Activated T-cell treated with anti-CD3 and anti-CD28 coated beads, Interleukin-2, amount 50 U/mL, for 4 hours (primary cell): Measurements from ENCODE around the gene WWOX. TPM values are rescaled to one million over a fixed set of nuclear protein-coding genes. Genes with fewer than 3 reads are reported as not detected.
A peak's percentile ranks its signal among the peaks of the same experiment; 100 is the strongest.

Source experiments
- ATAC-seq, 2 donors: fragments of 200-7000 bp; cut with Tn5 transposase; one replicate each; pipeline ENCODE4 v1.10.0; 2021
- DNase-seq: peaks from one replicate; pipeline ENCODE4 v3.0.0-alpha.2; 2020
- H3K27me3 Mint-ChIP-seq: one replicate; pipeline ENCODE4 v1.8.0; 2021; ENCODE audit warnings: low read depth, mixed read lengths
- H3K36me3 Mint-ChIP-seq: one replicate; pipeline ENCODE4 v1.8.0; 2022; ENCODE audit warnings: mixed read lengths; ENCODE audit not compliant: insufficient read depth
- H3K4me1 Mint-ChIP-seq: one replicate; pipeline ENCODE4 v1.8.0; 2021; ENCODE audit warnings: low read depth, mixed read lengths
- H3K4me3 Mint-ChIP-seq: one replicate; pipeline ENCODE4 v1.8.0; 2021; ENCODE audit warnings: mild to moderate bottlenecking, moderate library complexity, mixed read lengths
- H3K9me3 Mint-ChIP-seq: one replicate; pipeline ENCODE4 v1.8.0; 2021; ENCODE audit warnings: mixed read lengths
- total RNA-seq, 3 donors: library from RNA; stranded (reverse); gene quantifications; one replicate each; pipeline ENCODE4 v1.2.1, GENCODE V29; 2021

The WWOX gene
- total RNA-seq, 3 donors from 2014 or later = 13.9 to 19.1 (median 18.9) TPM

DNA sequence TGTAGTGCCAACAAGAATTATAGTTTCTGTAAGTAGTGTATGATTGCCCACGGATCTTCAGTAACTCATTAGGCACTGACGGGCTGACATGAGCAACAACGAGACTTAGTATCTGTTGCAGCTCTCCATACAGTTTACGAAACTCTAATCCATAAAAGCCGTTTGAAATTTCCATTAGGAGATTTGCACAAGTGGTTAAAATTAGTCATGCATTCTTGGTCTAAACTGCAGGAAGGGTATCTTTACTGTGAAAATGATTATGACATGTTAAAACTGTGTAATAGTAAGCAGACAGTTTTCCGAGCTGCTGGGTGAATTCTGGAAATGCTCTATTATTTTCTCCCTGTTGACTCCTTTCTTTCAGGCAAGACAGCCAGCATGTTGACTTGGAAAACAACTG, 605.0 kb downstream of the WWOX start:
- Mint-ChIP-seq H3K4me3 (no peak overlapping the region), H3K9me3 (peaks cover 3% of the 10 kb centered on the region), H3K27me3 (no peaks in the 10 kb centered on the region), H3K36me3 (peaks cover 2% of the 10 kb centered on the region), H3K4me1 (peaks cover 6% of the 10 kb centered on the region)
- ATAC-seq = no peak
- DNase-seq = no peak

DNA sequence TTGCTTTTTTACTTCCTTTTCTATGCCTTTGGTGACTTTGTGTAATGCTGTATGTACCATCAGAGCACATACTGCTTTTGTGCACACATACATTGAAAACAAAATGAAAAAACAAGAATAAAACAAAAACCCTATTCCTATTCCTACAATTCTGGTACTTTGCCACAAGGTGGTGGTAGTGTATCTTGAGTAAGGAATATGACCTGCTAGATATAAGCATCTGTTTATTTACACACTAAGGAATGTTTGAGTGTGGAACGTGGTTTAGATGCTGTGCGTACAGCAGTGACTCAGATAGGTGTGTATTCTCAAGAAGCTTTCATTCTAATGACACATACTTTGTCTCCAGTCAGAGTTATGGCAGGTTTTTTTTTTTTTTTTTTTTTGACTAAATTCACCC, 606.2 kb downstream of the WWOX start:
- Mint-ChIP-seq H3K9me3 (peaks cover 3% of the 10 kb centered on the region), H3K27me3 (no peaks in the 10 kb centered on the region), H3K4me3 (no peak overlapping the region), H3K36me3 (peaks cover 2% of the 10 kb centered on the region), H3K4me1 (peaks cover 6% of the 10 kb centered on the region)
- no peak for DNase-seq
- ATAC-seq = peak; percentile 96 to 99

DNA sequence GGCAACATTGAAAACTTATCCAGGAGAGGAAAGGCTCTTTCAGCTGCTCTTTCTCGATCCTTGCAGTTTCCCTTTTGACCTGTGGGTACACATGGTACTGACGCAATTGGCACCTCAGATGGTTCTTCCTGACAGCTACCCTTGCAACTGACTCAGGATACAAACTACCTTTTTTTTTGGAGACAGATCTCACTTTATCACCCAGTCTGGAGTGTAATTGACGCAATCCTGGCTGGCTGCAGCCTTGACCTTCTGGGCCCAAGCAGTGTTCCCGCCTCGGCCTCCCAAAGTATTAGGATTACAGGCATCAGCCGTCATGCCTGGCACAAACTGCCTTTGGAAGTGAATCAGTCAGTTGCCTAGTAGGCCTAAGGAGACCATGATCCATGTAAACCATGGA, 607.2 kb downstream of the WWOX start:
- Mint-ChIP-seq H3K4me3 (no peak overlapping the region), H3K36me3 (peaks cover 2% of the 10 kb centered on the region), H3K27me3 (no peaks in the 10 kb centered on the region)

GRCh38 chr16:78709137-78709884, 609.9 kb downstream of the WWOX start:
- Mint-ChIP-seq H3K27me3 (no peaks in the 10 kb centered on the region), H3K9me3 (peaks cover 3% of the 10 kb centered on the region), H3K4me3 (no peak overlapping the region), H3K4me1 (peaks cover 6% of the 10 kb centered on the region), H3K36me3 (peaks cover 2% of the 10 kb centered on the region)
- no peak for DNase-seq
- no peak for ATAC-seq

More for the DNA sequence above, 607.2 kb downstream of the WWOX start:
- ATAC-seq (no peak), DNase-seq (no peak)
- peaks cover 6% of the 10 kb centered on the region for H3K4me1 Mint-ChIP-seq
- peaks cover 3% of the 10 kb centered on the region for H3K9me3 Mint-ChIP-seq

GRCh38 chr16:78715106-78715505, 615.7 kb downstream of the WWOX start:
- ATAC-seq (no peak), DNase-seq (no peak)
- H3K9me3 Mint-ChIP-seq = no peaks in the 10 kb centered on the region
- H3K27me3 Mint-ChIP-seq = no peaks in the 10 kb centered on the region
- no peaks in the 10 kb centered on the region for H3K4me1 Mint-ChIP-seq
- H3K4me3 Mint-ChIP-seq = no peak overlapping the region
- no peaks in the 10 kb centered on the region for H3K36me3 Mint-ChIP-seq

- no peak for ATAC-seq
- Mint-ChIP-seq H3K9me3 (no peaks in the 10 kb centered on the region), H3K4me1 (no peaks in the 10 kb centered on the region), H3K36me3 (no peaks in the 10 kb centered on the region), H3K4me3 (no peak overlapping the region), H3K27me3 (no peaks in the 10 kb centered on the region)
- no peak for DNase-seq
These were observed 616.2 kb downstream of the WWOX start for GRCh38 chr16:78715673-78716072.

- no peaks in the 10 kb centered on the region for H3K9me3 Mint-ChIP-seq
- H3K27me3 Mint-ChIP-seq = no peaks in the 10 kb centered on the region
- no peaks in the 10 kb centered on the region for H3K36me3 Mint-ChIP-seq
- H3K4me1 Mint-ChIP-seq = no peaks in the 10 kb centered on the region
- H3K4me3 Mint-ChIP-seq = no peak overlapping the region
- ATAC-seq = no peak
- no peak for DNase-seq
These were observed 618.7 kb downstream of the WWOX start for GRCh38 chr16:78718141-78718540.

DNA sequence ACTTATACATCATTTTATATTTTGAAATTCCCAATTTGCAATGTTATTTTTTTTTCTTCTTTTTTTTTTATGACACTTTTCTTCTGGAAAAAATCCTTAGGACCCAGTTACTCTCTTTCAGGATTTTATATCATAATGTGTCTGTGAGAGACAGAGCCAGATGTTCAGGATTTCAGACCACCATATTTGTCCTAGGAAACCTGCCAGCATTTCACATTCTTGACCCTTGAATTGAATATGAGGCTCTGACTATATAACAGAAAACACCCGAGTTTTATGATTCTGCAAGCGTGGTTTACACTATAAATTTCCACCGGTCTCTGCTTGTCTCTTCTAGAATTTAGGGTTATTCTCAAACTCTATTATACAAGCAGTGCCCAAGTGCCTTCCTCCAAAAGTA, 621.0 kb downstream of the WWOX start:
- H3K36me3 Mint-ChIP-seq = no peaks in the 10 kb centered on the region
- ATAC-seq = no peak
- no peak for DNase-seq
- no peaks in the 10 kb centered on the region for H3K27me3 Mint-ChIP-seq
- H3K9me3 Mint-ChIP-seq = no peaks in the 10 kb centered on the region
- no peak overlapping the region for H3K4me3 Mint-ChIP-seq
- H3K4me1 Mint-ChIP-seq = no peaks in the 10 kb centered on the region

DNA sequence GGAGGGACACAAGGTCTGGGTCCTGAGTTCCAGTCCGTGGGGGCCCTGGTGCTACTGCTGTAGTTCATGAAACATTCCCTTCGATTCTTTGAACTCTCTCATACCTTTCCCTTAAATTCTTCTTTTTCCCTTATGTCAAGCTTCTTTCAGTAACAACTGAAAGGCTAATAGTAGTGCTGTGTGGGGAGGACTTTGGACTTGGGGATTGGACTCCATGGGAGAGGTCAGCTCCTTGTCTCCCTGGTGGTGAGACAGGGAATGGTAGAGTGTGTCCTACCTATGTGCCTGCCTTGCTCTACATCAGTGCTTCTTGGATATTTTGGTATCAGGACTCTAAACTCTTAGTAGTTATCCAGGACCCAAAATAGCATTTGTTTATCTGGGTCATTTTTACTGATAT, 628.1 kb downstream of the WWOX start:
- no peak for DNase-seq
- Mint-ChIP-seq H3K9me3 (no peaks in the 10 kb centered on the region), H3K36me3 (no peaks in the 10 kb centered on the region), H3K27me3 (no peaks in the 10 kb centered on the region), H3K4me3 (no peak overlapping the region), H3K4me1 (no peaks in the 10 kb centered on the region)
- ATAC-seq = no peak

DNA sequence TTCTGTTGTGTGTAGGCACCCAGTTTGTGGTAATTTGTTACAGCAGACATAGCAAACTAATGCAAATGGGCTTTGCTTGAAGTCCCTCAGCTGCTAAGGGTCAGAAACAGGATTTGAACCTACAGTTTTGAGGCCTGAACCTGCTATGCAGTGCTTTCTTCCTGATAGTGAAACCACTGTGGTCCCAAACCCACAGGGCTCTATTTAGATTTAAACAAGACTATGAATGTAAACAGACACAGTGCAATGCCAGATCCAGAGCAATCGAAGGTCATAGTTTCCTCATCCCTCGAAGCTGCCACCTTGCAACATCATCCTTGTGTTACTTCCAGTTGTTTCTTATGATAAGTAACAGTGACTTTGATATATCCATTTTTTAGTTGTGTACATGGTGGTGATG, 630.2 kb downstream of the WWOX start:
- Mint-ChIP-seq H3K9me3 (no peaks in the 10 kb centered on the region), H3K4me3 (no peak overlapping the region), H3K4me1 (no peaks in the 10 kb centered on the region), H3K27me3 (no peaks in the 10 kb centered on the region), H3K36me3 (no peaks in the 10 kb centered on the region)
- ATAC-seq = no peak
- DNase-seq = no peak

DNA sequence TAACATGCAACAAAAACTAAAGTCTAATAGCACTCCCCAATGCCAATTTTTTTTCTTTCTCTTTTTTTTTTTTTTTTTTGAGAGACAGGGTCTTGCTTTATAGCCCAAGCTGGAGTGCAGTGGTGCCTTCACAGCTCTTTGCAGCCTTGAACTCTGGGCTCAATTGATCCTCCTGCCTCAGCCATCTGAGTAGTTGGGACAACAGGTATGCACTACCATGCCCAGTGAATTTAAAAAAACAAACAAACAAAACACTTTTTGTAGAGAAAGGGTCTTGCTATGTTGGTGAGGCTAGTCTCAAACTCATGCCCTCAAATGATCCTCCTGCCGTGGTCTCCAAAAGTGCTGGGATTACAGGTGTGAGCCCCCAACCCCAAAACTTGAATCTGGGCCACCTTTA, 632.3 kb downstream of the WWOX start:
- Mint-ChIP-seq H3K9me3 (no peaks in the 10 kb centered on the region), H3K4me1 (no peaks in the 10 kb centered on the region), H3K27me3 (no peaks in the 10 kb centered on the region), H3K36me3 (no peaks in the 10 kb centered on the region), H3K4me3 (no peak overlapping the region)
- DNase-seq (no peak), ATAC-seq (no peak)

- ATAC-seq = no peak
- H3K4me1 Mint-ChIP-seq = no peaks in the 10 kb centered on the region
- H3K36me3 Mint-ChIP-seq = no peaks in the 10 kb centered on the region
- no peaks in the 10 kb centered on the region for H3K9me3 Mint-ChIP-seq
- H3K27me3 Mint-ChIP-seq = no peaks in the 10 kb centered on the region
- no peak overlapping the region for H3K4me3 Mint-ChIP-seq
- DNase-seq = no peak
These were observed 633.2 kb downstream of the WWOX start for GRCh38 chr16:78732696-78733095.

DNA sequence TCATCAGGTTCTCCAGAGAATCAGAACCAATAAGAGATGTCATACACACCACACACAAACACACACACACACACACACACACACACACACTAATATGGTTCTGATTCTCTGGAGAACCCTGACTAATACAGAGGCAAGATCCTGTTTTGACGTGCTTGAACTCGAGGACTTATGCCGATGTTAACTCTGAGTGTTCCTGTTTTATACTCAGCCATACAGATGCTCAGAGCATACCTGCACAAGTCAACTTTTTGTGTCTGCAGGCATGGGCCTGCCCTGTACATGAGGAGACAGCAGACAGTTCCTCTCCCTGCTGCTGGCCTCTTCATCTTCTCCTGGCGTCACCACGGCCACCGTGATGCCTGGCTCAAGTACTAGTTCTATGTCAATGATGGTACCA, 635.9 kb downstream of the WWOX start:
- no peaks in the 10 kb centered on the region for H3K4me1 Mint-ChIP-seq
- ATAC-seq (no peak), DNase-seq (no peak)
- H3K9me3 Mint-ChIP-seq = no peaks in the 10 kb centered on the region
- no peaks in the 10 kb centered on the region for H3K27me3 Mint-ChIP-seq
- H3K36me3 Mint-ChIP-seq = no peaks in the 10 kb centered on the region
- no peak overlapping the region for H3K4me3 Mint-ChIP-seq

DNA sequence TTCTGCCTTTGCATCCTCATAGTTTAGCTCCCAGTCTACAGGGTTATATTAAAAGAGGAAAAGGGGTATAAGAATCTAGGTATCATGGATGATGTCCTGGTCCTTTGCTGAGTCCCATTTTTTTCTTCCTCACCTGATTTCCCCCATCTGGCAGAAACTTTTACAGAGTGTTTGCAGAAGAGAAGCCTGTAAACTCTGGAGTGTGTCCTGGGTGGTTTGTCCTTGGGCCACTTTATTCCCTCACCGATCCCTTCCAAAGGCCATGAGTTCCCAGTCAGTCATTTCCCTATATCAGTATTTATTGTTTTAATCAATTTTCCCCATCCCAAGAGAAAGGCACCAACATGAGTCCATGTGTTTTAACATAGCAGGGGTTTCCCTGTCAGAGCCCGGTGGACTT, 638.2 kb downstream of the WWOX start:
- Mint-ChIP-seq H3K27me3 (no peaks in the 10 kb centered on the region), H3K4me1 (peaks cover 11% of the 10 kb centered on the region), H3K9me3 (no peaks in the 10 kb centered on the region), H3K4me3 (no peak overlapping the region), H3K36me3 (no peaks in the 10 kb centered on the region)
- no peak for ATAC-seq
- no peak for DNase-seq

DNA sequence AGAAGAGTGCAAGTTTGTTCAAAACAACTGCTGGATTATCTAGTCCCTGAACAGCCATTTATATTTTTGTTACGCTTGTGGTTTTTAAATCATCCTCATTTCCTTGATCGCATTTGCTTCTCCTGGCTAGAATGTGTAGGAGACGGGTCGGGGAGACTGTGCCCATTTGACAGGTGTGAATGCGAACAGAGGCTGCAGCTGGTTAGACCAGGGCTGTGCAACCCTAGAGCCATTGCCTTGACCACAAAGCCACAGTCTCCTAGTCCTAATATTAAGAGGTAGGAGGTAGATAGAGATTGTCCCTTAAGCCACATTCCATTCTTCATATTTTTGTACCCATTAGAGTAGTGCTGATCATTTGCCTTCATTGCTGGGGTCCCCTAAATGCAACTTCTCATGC, 639.1 kb downstream of the WWOX start:
- Mint-ChIP-seq H3K27me3 (no peaks in the 10 kb centered on the region), H3K4me3 (no peak overlapping the region), H3K36me3 (no peaks in the 10 kb centered on the region), H3K4me1 (peaks cover 21% of the 10 kb centered on the region), H3K9me3 (no peaks in the 10 kb centered on the region)
- no peak for DNase-seq
- no peak for ATAC-seq
